H1 (cell line): ENCODE data around the gene GSG1L.

Experiments
- BRCA1 ChIP-seq: IDR thresholded peaks from 2 replicates; pipeline ENCODE4 v1.6.1; 2012; ENCODE audit warnings: low read depth, low read length, improper control_type of control experiment
- EP300 ChIP-seq, 2 experiments: IDR thresholded peaks; 1 replicate in 1 of 2; 2 replicates in 1 of 2; pipeline ENCODE4 v1.6.1; 2011 to 2012; ENCODE audit warnings: low read depth in 2 of 2, low read length in 2 of 2, mild to moderate bottlenecking in 2 of 2, borderline replicate concordance in 1 of 2, inconsistent platforms in 1 of 2, moderate library complexity in 1 of 2
- EZH2 ChIP-seq: fragments of 200-600 bp; sonication (generic); IDR thresholded peaks from 2 replicates; pipeline ENCODE4 v1.7.1; 2012; ENCODE audit warnings: low read depth, mild to moderate bottlenecking, moderate library complexity, low read length, inconsistent platforms; ENCODE audit not compliant: severe bottlenecking
- HDAC2 ChIP-seq, 2 experiments: fragments of 300-600 bp in 1 of 2; sonication (generic) in 1 of 2; IDR thresholded peaks; 2 replicates each; pipeline ENCODE4 v1.6.1; 2011 to 2012; ENCODE audit warnings: low read depth in 2 of 2, low read length in 2 of 2, mild to moderate bottlenecking in 2 of 2, moderate library complexity in 2 of 2, borderline replicate concordance in 1 of 2, inconsistent platforms in 1 of 2
- JUN ChIP-seq: IDR thresholded peaks from 2 replicates; pipeline ENCODE4 v1.6.1; 2011; ENCODE audit warnings: low read depth, mild to moderate bottlenecking, improper control_type of control experiment, low read length
- JUND ChIP-seq: IDR thresholded peaks from 2 replicates; pipeline ENCODE4 v1.6.1; 2011; ENCODE audit warnings: mild to moderate bottlenecking, improper control_type of control experiment, low read length
- POLR2A ChIP-seq, 2 experiments: IDR thresholded peaks; 1 replicate in 1 of 2; 2 replicates in 1 of 2; pipeline ENCODE4 v1.6.1; 2011; ENCODE audit warnings: low read depth in 2 of 2, low read length in 2 of 2, mild to moderate bottlenecking in 2 of 2; ENCODE audit errors: control extremely low read depth in 1 of 2
- POLR2AphosphoS5 ChIP-seq: IDR thresholded peaks from 2 replicates; pipeline ENCODE4 v1.6.1; 2011; ENCODE audit warnings: low read depth, low read length
- RBBP5 ChIP-seq: IDR thresholded peaks from 2 replicates; pipeline ENCODE4 v1.7.1; 2012; ENCODE audit warnings: low read depth, mild to moderate bottlenecking, inconsistent platforms, low read length, moderate library complexity, borderline replicate concordance
- RFX5 ChIP-seq: IDR thresholded peaks from 2 replicates; pipeline ENCODE4 v1.6.1; 2011; ENCODE audit warnings: low read depth, low read length, improper control_type of control experiment, borderline replicate concordance
- TEAD4 ChIP-seq: IDR thresholded peaks from 2 replicates; pipeline ENCODE4 v1.6.1; 2012; ENCODE audit warnings: low read depth, low read length, inconsistent platforms, mixed read lengths
- USF2 ChIP-seq: IDR thresholded peaks from 2 replicates; pipeline ENCODE4 v1.6.1; 2011; ENCODE audit warnings: low read length, improper control_type of control experiment
- YY1 ChIP-seq: IDR thresholded peaks from 2 replicates; pipeline ENCODE4 v1.6.1; 2011; ENCODE audit warnings: low read depth, mild to moderate bottlenecking, low read length
- TF ChIP-seq, protein P1 (sequence below), 3 experiments: IDR thresholded peaks; 1 replicate in 2 of 3; 2 replicates in 1 of 3; pipeline versions ENCODE4 v1.5.1 to v1.6.1; 2011; ENCODE audit warnings: low read length in 3 of 3, mild to moderate bottlenecking in 3 of 3, inconsistent platforms in 2 of 3, low read depth in 1 of 3, moderate library complexity in 1 of 3; ENCODE audit not compliant: insufficient read depth in 1 of 3; ENCODE audit errors: control extremely low read depth in 1 of 3

- TF ChIP-seq, protein P1, sequence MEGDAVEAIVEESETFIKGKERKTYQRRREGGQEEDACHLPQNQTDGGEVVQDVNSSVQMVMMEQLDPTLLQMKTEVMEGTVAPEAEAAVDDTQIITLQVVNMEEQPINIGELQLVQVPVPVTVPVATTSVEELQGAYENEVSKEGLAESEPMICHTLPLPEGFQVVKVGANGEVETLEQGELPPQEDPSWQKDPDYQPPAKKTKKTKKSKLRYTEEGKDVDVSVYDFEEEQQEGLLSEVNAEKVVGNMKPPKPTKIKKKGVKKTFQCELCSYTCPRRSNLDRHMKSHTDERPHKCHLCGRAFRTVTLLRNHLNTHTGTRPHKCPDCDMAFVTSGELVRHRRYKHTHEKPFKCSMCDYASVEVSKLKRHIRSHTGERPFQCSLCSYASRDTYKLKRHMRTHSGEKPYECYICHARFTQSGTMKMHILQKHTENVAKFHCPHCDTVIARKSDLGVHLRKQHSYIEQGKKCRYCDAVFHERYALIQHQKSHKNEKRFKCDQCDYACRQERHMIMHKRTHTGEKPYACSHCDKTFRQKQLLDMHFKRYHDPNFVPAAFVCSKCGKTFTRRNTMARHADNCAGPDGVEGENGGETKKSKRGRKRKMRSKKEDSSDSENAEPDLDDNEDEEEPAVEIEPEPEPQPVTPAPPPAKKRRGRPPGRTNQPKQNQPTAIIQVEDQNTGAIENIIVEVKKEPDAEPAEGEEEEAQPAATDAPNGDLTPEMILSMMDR (IDR thresholded peaks at IDR 0.05; ENCODE audit: control extremely low read depth in 1 of 3, insufficient read depth in 1 of 3, low read depth in 1 of 3, low read length in 3 of 3) = no peak
- TF ChIP-seq POLR2A (IDR thresholded peaks at IDR 0.05; ENCODE audit: control extremely low read depth in 1 of 2, low read depth in 2 of 2, low read length in 2 of 2) = no peak
- TF ChIP-seq POLR2AphosphoS5 = no peak
- no peak for TF ChIP-seq USF2
- TF ChIP-seq HDAC2 (IDR thresholded peaks at IDR 0.05; ENCODE audit: borderline replicate concordance in 1 of 2, low read depth in 2 of 2, low read length in 2 of 2) = no peak
- TF ChIP-seq YY1 = no peak
- TF ChIP-seq RBBP5 = no peak
- no peak for TF ChIP-seq JUND
- no peak for TF ChIP-seq BRCA1
- no peak for TF ChIP-seq EP300 (IDR thresholded peaks at IDR 0.05; ENCODE audit: borderline replicate concordance in 1 of 2, low read depth in 2 of 2, low read length in 2 of 2)
- TF ChIP-seq EZH2 = no peak
- TF ChIP-seq RFX5 = no peak
- no peak for TF ChIP-seq TEAD4
- no peak for TF ChIP-seq JUN
These were observed 96.3 kb downstream of the GSG1L start for GRCh38 chr16:27967169-27967568.
